H1 (cell line): ENCODE results near the gene AKR7A3. TPM values are rescaled to one million over a fixed set of nuclear protein-coding genes. Genes with fewer than 3 reads are reported as not detected.

Experiments used
- BACH1 ChIP-seq: IDR thresholded peaks from 2 replicates; pipeline ENCODE4 v1.6.1; 2012; ENCODE audit warnings: low read length, improper control_type of control experiment
- BRCA1 ChIP-seq: IDR thresholded peaks from 2 replicates; pipeline ENCODE4 v1.6.1; 2012; ENCODE audit warnings: low read depth, low read length, improper control_type of control experiment
- CBX8 ChIP-seq: fragments of 300-800, 300-1000 bp; sonication (generic); IDR thresholded peaks from 2 replicates; pipeline ENCODE4 v1.7.1; 2016; ENCODE audit warnings: low read depth, low read length, borderline replicate concordance
- CEBPB ChIP-seq: IDR thresholded peaks from 2 replicates; pipeline ENCODE4 v1.6.1; 2012; ENCODE audit warnings: low read depth, low read length
- EGR1 ChIP-seq: IDR thresholded peaks from 2 replicates; pipeline ENCODE4 v1.6.1; 2011; ENCODE audit warnings: low read depth, low read length, borderline replicate concordance
- EZH2 ChIP-seq: fragments of 200-600 bp; sonication (generic); IDR thresholded peaks from 2 replicates; pipeline ENCODE4 v1.7.1; 2012; ENCODE audit warnings: low read depth, mild to moderate bottlenecking, moderate library complexity, low read length, inconsistent platforms; ENCODE audit not compliant: severe bottlenecking
- HDAC2 ChIP-seq, 2 experiments: fragments of 300-600 bp in 1 of 2; sonication (generic) in 1 of 2; IDR thresholded peaks; 2 replicates each; pipeline ENCODE4 v1.6.1; 2011 to 2012; ENCODE audit warnings: low read depth in 2 of 2, low read length in 2 of 2, mild to moderate bottlenecking in 2 of 2, moderate library complexity in 2 of 2, borderline replicate concordance in 1 of 2, inconsistent platforms in 1 of 2
- HDAC6 ChIP-seq: IDR thresholded peaks from one replicate; pipeline ENCODE4 v1.7.1; 2012; ENCODE audit warnings: low read depth, mild to moderate bottlenecking, inconsistent platforms, low read length, moderate library complexity
- JUN ChIP-seq: IDR thresholded peaks from 2 replicates; pipeline ENCODE4 v1.6.1; 2011; ENCODE audit warnings: low read depth, mild to moderate bottlenecking, improper control_type of control experiment, low read length
- KDM4A ChIP-seq: IDR thresholded peaks from one replicate; pipeline ENCODE4 v1.7.1; 2012; ENCODE audit warnings: low read depth, mild to moderate bottlenecking, moderate library complexity, low read length, inconsistent platforms; ENCODE audit not compliant: severe bottlenecking
- MAFK ChIP-seq: IDR thresholded peaks from 2 replicates; pipeline ENCODE4 v1.6.1; 2012; ENCODE audit warnings: low read depth, mild to moderate bottlenecking, improper control_type of control experiment, low read length
- NRF1 ChIP-seq: IDR thresholded peaks from 2 replicates; pipeline ENCODE4 v1.6.1; 2011; ENCODE audit warnings: mild to moderate bottlenecking, low read depth, low read length, improper control_type of control experiment
- PHF8 ChIP-seq: fragments of 200-600 bp; sonication (generic); conservative IDR thresholded peaks from 2 replicates; pipeline ENCODE4 v1.7.1; 2012; ENCODE audit warnings: low read depth, mild to moderate bottlenecking, inconsistent platforms, low read length, moderate library complexity
- RFX5 ChIP-seq: IDR thresholded peaks from 2 replicates; pipeline ENCODE4 v1.6.1; 2011; ENCODE audit warnings: low read depth, low read length, improper control_type of control experiment, borderline replicate concordance
- RXRA ChIP-seq: IDR thresholded peaks from 2 replicates; pipeline ENCODE4 v1.6.1; 2011; ENCODE audit warnings: low read depth, mild to moderate bottlenecking, low read length, moderate library complexity; ENCODE audit not compliant: insufficient read depth
- SAP30 ChIP-seq: fragments of 300-600 bp; sonication (generic); IDR thresholded peaks from 2 replicates; pipeline ENCODE4 v1.7.1; 2012; ENCODE audit warnings: low read length, moderate library complexity, mild to moderate bottlenecking, inconsistent platforms; ENCODE audit not compliant: insufficient read depth, insufficient replicate concordance
- SIX5 ChIP-seq: IDR thresholded peaks from 2 replicates; pipeline ENCODE4 v1.6.1; 2011; ENCODE audit warnings: mild to moderate bottlenecking, low read depth, low read length
- SP2 ChIP-seq: IDR thresholded peaks from 2 replicates; pipeline ENCODE4 v1.6.1; 2012; ENCODE audit warnings: mild to moderate bottlenecking, low read length, inconsistent platforms
- SUZ12 ChIP-seq: fragments of 200-600 bp; sonication (generic); IDR thresholded peaks from 2 replicates; pipeline ENCODE4 v1.6.1; 2012; ENCODE audit warnings: mild to moderate bottlenecking, inconsistent platforms, low read length, moderate library complexity, mixed read lengths
- polyA plus RNA-seq, 7 experiments: library from polyadenylated mRNA; depleted of rRNA in 3 of 7; stranded (reverse) in 5 of 7; unstranded in 2 of 7; fragments of >200 nt in 5 of 7; fragments of 200-250 nt in 2 of 7; gene quantifications; 1 replicate in 5 of 7; 2 replicates in 1 of 7; 4 replicates in 1 of 7; pipeline versions ENCODE4 v1.2.1 to v1.2.3, GENCODE V29; 2011 to 2013; ENCODE audit warnings: missing spikeins in 2 of 7, mixed read lengths in 2 of 7
- total RNA-seq: library from RNA; stranded (reverse); fragmentation: NEBNext Ultra II Directional; extraction: Animal tissue kit (Norgen Biotek cat#: 25700); gene quantifications from 2 replicates; pipeline ENCODE4 v1.2.1, GENCODE V29; 2021
- TF ChIP-seq, protein P1 (sequence below): IDR thresholded peaks from 2 replicates; pipeline ENCODE4 v1.6.1; 2011; ENCODE audit warnings: low read length, improper control_type of control experiment
- TF ChIP-seq, protein P2 (sequence below): IDR thresholded peaks from 2 replicates; pipeline ENCODE4 v1.6.1; 2012; ENCODE audit warnings: inconsistent platforms

AKR7A3 gene
- total and polyA plus RNA-seq, 2 of the 8 experiments (the other 6 are each of a cell fraction or from before 2014, with no cell fraction given), result 0.62 to 0.65 TPM

DNA sequence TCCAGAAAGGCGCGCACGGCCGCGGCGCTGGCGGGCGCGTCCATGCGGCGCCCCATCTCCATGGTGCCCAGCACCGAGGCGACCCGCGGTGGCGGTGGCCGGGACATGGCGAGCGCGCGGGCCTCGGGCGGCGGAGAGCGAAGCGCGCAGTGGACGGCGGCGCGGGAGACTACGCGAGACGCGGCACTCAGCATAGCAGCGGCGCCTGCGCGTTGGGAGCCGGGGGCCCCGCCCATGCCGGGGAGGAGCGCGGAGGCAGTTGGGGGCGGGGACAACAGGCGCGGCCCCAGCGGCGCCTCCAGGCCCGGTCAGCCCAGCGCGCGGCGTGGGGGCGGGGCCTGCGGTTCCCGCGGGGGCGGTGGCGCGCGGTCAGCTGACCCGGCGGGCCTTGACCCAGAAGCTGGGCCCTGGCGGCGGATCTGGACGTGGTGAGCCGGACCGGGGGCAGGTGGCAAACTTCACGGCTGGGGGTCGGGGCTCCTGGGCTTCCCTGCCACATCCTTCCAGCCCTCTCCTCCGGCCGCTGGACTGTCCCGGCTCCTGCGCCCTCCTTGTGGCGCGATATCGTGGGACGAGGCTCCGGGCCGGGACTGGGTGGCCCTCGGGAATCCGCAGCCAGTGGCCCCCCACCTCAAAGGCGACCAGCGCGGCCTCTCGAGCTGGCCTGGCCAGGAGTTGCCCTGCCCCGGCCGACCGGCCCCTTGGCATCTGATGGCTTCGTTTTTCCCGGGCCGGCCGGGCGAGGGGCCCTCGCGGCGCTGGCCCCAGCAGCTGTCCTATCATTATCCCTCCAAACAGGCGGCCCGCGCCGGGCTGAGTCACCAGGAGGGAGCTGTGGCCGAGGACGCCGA is 23.6 kb upstream of the AKR7A3 start, which contains the start of the genes AKR7A2 and SLC66A1 (continued):
- TF ChIP-seq, protein P1, sequence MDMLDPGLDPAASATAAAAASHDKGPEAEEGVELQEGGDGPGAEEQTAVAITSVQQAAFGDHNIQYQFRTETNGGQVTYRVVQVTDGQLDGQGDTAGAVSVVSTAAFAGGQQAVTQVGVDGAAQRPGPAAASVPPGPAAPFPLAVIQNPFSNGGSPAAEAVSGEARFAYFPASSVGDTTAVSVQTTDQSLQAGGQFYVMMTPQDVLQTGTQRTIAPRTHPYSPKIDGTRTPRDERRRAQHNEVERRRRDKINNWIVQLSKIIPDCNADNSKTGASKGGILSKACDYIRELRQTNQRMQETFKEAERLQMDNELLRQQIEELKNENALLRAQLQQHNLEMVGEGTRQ, result peak; percentile 71
- no peak for TF ChIP-seq BACH1
- TF ChIP-seq CEBPB, result no peak
- TF ChIP-seq NRF1, result peak; percentile 67
- no peak for TF ChIP-seq RFX5
- TF ChIP-seq BRCA1, result no peak; the same call in 1 of the 2 replicates
- TF ChIP-seq SAP30, result no peak
- no peak for TF ChIP-seq JUN
- no peak for TF ChIP-seq HDAC2 (IDR thresholded peaks at IDR 0.05; ENCODE audit: borderline replicate concordance in 1 of 2, low read depth in 2 of 2, low read length in 2 of 2)
- peak; percentile 66; the same call in 1 of the 2 replicates for TF ChIP-seq PHF8
- TF ChIP-seq CBX8, result no peak
- TF ChIP-seq KDM4A, result peak; percentile 63
- TF ChIP-seq MAFK, result no peak
- no peak for TF ChIP-seq SP2
- TF ChIP-seq RXRA, result no peak
- TF ChIP-seq HDAC6, result no peak
- no peak for TF ChIP-seq EZH2
- TF ChIP-seq SIX5, result no peak
- no peak for TF ChIP-seq SUZ12
- TF ChIP-seq, protein P2, sequence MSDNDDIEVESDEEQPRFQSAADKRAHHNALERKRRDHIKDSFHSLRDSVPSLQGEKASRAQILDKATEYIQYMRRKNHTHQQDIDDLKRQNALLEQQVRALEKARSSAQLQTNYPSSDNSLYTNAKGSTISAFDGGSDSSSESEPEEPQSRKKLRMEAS, result no peak
- TF ChIP-seq EGR1, result peak; percentile 96
